ENCODE data around the gene LANCL3. TPM values are rescaled to one million over a fixed set of nuclear protein-coding genes. Genes with fewer than 3 reads are reported as not detected.

The LANCL3 gene
- total RNA-seq, 1 donor from 2014 or later: 0.07 TPM

DNA sequence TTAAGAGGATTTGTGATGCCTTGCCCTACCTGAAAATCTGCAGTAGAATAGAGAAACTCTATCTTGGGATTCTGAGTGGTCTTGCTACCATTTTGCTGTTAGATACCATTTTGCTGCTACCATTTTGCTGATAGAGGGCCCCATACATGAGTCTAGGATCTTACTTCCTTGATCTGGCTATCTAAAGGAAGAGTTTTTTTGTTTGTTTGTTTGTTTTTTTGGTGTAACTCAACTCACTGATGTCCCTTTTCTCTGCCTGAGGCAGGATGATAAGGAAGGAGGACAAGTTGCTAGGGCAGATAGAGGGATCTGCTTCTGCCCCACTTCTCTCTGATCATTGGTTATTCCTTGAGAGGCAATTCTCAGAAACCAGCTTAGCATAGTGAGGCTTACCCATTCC, 145.1 kb downstream of the LANCL3 start:
- TF ChIP-seq, protein P1, sequence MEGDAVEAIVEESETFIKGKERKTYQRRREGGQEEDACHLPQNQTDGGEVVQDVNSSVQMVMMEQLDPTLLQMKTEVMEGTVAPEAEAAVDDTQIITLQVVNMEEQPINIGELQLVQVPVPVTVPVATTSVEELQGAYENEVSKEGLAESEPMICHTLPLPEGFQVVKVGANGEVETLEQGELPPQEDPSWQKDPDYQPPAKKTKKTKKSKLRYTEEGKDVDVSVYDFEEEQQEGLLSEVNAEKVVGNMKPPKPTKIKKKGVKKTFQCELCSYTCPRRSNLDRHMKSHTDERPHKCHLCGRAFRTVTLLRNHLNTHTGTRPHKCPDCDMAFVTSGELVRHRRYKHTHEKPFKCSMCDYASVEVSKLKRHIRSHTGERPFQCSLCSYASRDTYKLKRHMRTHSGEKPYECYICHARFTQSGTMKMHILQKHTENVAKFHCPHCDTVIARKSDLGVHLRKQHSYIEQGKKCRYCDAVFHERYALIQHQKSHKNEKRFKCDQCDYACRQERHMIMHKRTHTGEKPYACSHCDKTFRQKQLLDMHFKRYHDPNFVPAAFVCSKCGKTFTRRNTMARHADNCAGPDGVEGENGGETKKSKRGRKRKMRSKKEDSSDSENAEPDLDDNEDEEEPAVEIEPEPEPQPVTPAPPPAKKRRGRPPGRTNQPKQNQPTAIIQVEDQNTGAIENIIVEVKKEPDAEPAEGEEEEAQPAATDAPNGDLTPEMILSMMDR (conservative IDR thresholded peaks at IDR 0.05): no peak
- Mint-ChIP-seq H3K4me1 (no peaks in the 10 kb centered on the region), H3K9me3 (peaks cover 18% of the 10 kb centered on the region), H3K4me3 (no peak overlapping the region), H3K27ac (ENCODE audit: unreplicated experiment) (peak overlapping the region; percentile 14), H3K27me3 (ENCODE audit: low read depth) (no peaks in the 10 kb centered on the region), H3K36me3 (ENCODE audit: low read depth) (no peaks in the 10 kb centered on the region)
- no peak for DNase-seq (ENCODE audit: low read depth, low spot score)

DNA sequence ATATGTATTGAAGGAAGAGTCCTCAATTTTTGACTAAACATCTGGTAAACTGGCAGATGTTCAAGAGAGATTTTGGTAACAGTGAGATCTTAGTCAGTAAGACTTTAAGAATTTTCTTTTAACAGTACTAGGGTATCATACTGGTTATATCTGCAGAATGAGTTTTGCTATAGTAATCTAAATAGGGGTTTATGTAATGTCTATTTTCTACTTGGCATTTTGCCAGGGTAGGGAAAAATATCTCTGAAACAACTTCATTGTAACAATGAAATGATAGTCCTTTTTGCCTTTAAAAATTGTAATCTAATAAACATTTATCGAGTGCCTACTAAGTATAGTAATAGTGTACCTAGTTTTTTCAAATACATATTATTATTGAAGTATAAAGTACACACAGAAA, 146.2 kb downstream of the LANCL3 start:
- no peak for DNase-seq (ENCODE audit: low read depth, low spot score)
- Mint-ChIP-seq H3K27ac (ENCODE audit: unreplicated experiment) (no peak overlapping the region), H3K4me1 (no peaks in the 10 kb centered on the region), H3K36me3 (ENCODE audit: low read depth) (no peaks in the 10 kb centered on the region), H3K27me3 (ENCODE audit: low read depth) (no peaks in the 10 kb centered on the region), H3K4me3 (no peak overlapping the region), H3K9me3 (peaks cover 16% of the 10 kb centered on the region)
- TF ChIP-seq, protein P1 (conservative IDR thresholded peaks at IDR 0.05): no peak

GRCh38 chrX:37722595-37722994, 151.1 kb downstream of the LANCL3 start:
- H3K4me1 Mint-ChIP-seq: no peaks in the 10 kb centered on the region
- TF ChIP-seq, protein P1 (conservative IDR thresholded peaks at IDR 0.05): no peak
- no peaks in the 10 kb centered on the region for H3K27me3 Mint-ChIP-seq (ENCODE audit: low read depth)
- no peak overlapping the region for H3K27ac Mint-ChIP-seq (ENCODE audit: unreplicated experiment)
- H3K9me3 Mint-ChIP-seq: peaks cover 26% of the 10 kb centered on the region
- DNase-seq (ENCODE audit: low read depth, low spot score): no peak
- H3K36me3 Mint-ChIP-seq (ENCODE audit: low read depth): no peaks in the 10 kb centered on the region
- no peak overlapping the region for H3K4me3 Mint-ChIP-seq

DNA sequence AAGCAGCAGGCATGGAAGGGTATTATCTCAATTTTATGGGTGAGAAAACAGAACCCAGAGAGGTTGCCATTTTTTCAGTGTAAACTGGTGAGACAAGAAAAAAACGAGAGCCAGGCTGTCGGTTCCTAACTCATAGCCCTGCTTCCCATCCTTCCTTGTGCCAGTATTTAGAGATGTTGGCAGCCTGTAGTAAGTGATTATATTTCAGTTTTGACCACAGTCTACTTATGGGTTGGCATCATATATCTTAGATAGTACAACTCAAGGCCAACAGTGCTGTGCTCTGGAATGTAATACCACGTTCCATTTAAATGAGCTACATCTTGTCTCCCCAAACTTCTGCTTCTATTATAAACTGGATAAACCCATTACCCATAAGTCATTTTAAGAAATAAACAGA, 154.9 kb downstream of the LANCL3 start:
- Mint-ChIP-seq H3K9me3 (peaks cover 21% of the 10 kb centered on the region), H3K4me3 (no peak overlapping the region), H3K27me3 (ENCODE audit: low read depth) (no peaks in the 10 kb centered on the region)

More for the DNA sequence above, 154.9 kb downstream of the LANCL3 start:
- DNase-seq (ENCODE audit: low read depth, low spot score): no peak
- no peak overlapping the region for H3K27ac Mint-ChIP-seq (ENCODE audit: unreplicated experiment)
- no peaks in the 10 kb centered on the region for H3K4me1 Mint-ChIP-seq
- TF ChIP-seq, protein P1 (conservative IDR thresholded peaks at IDR 0.05): no peak
- no peaks in the 10 kb centered on the region for H3K36me3 Mint-ChIP-seq (ENCODE audit: low read depth)

Other genes with a start within 250 kb of the LANCL3 start
- gene PRRG1, start 222.3 kb upstream of the LANCL3 start, total RNA-seq: 8.0 TPM in 2 replicates
- 0.12 and 0.20 TPM in 2 replicates for gene XK, start 114.1 kb downstream of the LANCL3 start, total RNA-seq
- not detected in 2 replicates for gene CYBB, start 208.4 kb downstream of the LANCL3 start, total RNA-seq

All from neural crest cell (in vitro differentiated cells).